Superior temporal gyrus (tissue), 1 donor: ENCODE results near the gene GALNT9.

Experiments
- DNase-seq: peaks from one replicate; pipeline ENCODE4 v3.0.0-alpha.2; 2016; ENCODE audit errors: extremely low spot score

Gene GALNT9

GRCh38 chr12:132215299-132215989, 113.9 kb downstream of the GALNT9 start:
- DNase-seq, result no peak

- DNase-seq, result no peak
Observed at GRCh38 chr12:132214891-132215290, 114.5 kb downstream of the GALNT9 start.

- DNase-seq, result no peak
Observed at GRCh38 chr12:132214161-132214476, 115.3 kb downstream of the GALNT9 start.

GRCh38 chr12:132213359-132214160, 115.8 kb downstream of the GALNT9 start:
- DNase-seq, result no peak

- no peak for DNase-seq
Observed at GRCh38 chr12:132211816-132212215, 117.6 kb downstream of the GALNT9 start.

GRCh38 chr12:132211326-132211725, 118.1 kb downstream of the GALNT9 start:
- no peak for DNase-seq

GRCh38 chr12:132210223-132211055, 119.0 kb downstream of the GALNT9 start:
- no peak for DNase-seq

GRCh38 chr12:132209619-132210222, 119.7 kb downstream of the GALNT9 start:
- DNase-seq, result no peak

GRCh38 chr12:132208153-132208823, 121.1 kb downstream of the GALNT9 start:
- DNase-seq, result no peak

GRCh38 chr12:132207083-132207775, 122.2 kb downstream of the GALNT9 start:
- no peak for DNase-seq

- no peak for DNase-seq
Observed at GRCh38 chr12:132206046-132206434, 123.3 kb downstream of the GALNT9 start.

- DNase-seq, result no peak
Observed at GRCh38 chr12:132205271-132206045, 123.9 kb downstream of the GALNT9 start.

GRCh38 chr12:132204793-132205270, 124.6 kb downstream of the GALNT9 start:
- no peak for DNase-seq

GRCh38 chr12:132204063-132204792, 125.2 kb downstream of the GALNT9 start:
- no peak for DNase-seq

- DNase-seq, result no peak
Observed at GRCh38 chr12:132202929-132203721, 126.3 kb downstream of the GALNT9 start.

- DNase-seq, result no peak
Observed at GRCh38 chr12:132201391-132202120, 127.8 kb downstream of the GALNT9 start.

- no peak for DNase-seq
Observed at GRCh38 chr12:132200800-132201199, 128.6 kb downstream of the GALNT9 start.
